Pulmonary artery endothelial cell (primary cell): Measurements from ENCODE around the gene OR10H5. TPM values are rescaled to one million over a fixed set of nuclear protein-coding genes. Genes with fewer than 3 reads are reported as not detected.
"Not testable (repeated sequence)": the region's sequence is repeated elsewhere in the genome, so short reads cannot be mapped to it uniquely, and the experiment has no call there.

Experiments
- DNase-seq: peaks from one replicate; pipeline ENCODE4 v3.0.0-alpha.2; 2011; ENCODE audit warnings: low read depth, low spot score
- total RNA-seq: library from RNA; depleted of rRNA; stranded (reverse); fragments of >200 nt; gene quantifications from 2 replicates; pipeline ENCODE4 v1.2.3, GENCODE V29; 2014

OR10H5 gene, protein sequence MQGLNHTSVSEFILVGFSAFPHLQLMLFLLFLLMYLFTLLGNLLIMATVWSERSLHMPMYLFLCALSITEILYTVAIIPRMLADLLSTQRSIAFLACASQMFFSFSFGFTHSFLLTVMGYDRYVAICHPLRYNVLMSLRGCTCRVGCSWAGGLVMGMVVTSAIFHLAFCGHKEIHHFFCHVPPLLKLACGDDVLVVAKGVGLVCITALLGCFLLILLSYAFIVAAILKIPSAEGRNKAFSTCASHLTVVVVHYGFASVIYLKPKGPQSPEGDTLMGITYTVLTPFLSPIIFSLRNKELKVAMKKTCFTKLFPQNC
- not detected in 2 replicates for total RNA-seq

DNA sequence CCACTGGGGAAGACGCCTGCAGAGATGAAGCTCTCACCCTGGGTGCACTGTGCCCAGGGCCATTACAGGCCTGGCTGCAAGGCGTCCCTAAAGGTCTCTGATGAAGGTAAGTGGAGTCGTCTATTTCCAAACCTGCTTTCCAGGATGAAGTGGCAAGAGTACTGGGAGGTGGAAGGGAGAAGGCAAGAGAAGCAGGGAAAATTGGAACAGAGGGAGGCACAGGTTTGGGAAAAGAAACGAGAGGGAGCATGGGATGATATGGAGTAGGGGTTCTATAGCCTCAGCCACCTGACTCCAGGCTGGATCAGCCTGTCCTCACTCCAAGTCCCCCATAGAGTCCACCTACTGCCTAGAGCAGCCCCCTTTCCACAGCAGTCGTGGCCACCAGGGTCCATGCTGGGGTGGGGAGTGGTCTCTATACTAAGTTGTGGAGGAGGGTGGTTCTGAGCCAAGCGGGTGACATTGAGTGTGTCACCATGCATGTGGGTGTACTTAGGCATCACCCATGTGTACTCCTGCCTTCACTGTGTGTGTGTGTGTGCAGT is at the start of gene OR10H5:
OR10H5 (plus strand) TSS at position 51 of the 545 bp plus-strand sequence. CDS start 6,388 bp downstream, outside the sequence.
- DNase-seq, result no peak

DNA sequence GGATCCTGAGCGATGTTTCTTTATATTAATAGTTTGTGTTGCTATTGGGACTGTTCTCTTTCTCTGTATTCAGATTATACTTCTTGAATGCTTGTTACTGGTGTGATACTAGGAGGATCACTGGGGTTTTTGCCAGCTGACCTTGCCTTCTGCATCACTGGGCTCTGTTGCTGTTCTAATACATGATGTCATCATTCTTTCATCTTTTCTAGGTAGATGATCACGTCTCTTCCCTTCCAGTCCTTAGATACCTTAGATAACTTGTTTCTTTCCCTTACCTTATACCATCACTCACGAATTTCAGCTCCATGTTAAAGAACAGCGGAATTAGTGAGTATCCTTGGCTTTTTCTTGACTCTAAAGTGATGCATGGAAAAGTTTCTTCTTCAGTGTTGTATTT is 49.7 kb upstream of the OR10H5 start, which contains the start of gene OR10H3:
OR10H3 (plus strand) TSS at position 264 of the 400 bp plus-strand sequence. CDS start 3,408 bp downstream, outside the sequence.
- no peak for DNase-seq

DNA sequence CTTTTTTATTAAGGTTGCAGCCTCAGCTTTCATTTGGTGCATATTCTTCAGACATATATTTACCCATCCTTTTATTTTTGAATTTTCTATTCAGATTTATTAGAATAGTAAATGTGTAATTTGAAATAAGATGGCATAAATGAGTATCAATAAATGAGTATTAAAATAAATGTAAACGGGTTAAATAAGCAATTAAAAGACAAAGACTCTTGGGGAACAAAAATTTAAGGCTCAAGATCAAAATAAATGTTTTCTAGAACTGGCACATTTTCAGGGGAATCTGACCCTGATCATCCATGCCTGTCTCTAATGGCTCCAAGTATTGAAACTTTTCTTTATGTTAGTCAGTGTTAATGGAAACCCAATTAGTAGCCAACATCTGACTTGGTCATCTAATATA is 46.7 kb upstream of the OR10H5 start:
- DNase-seq, result no peak

DNA sequence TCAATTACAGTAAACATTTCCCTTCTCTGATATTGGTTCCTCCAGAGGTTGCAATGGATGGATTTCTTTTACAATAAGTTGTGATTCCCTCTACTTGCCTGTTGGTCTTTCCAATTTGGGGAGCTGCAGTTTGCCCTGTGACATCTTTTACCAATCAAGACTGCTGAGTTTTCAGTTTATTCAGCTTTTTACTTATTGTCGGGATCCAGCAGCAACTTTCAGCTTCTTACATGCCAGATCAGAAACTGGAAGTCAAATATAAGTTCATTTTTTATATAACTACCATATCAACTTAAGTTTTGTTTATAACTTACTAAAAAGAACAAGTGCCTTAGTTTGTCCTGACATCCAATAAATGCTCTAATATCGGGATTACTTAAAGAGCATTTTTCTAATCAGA is 39.2 kb upstream of the OR10H5 start:
- DNase-seq, result no peak

- no peak for DNase-seq
Observed at GRCh38 chr19:15758379-15758778, 29.1 kb upstream of the OR10H5 start.

DNA sequence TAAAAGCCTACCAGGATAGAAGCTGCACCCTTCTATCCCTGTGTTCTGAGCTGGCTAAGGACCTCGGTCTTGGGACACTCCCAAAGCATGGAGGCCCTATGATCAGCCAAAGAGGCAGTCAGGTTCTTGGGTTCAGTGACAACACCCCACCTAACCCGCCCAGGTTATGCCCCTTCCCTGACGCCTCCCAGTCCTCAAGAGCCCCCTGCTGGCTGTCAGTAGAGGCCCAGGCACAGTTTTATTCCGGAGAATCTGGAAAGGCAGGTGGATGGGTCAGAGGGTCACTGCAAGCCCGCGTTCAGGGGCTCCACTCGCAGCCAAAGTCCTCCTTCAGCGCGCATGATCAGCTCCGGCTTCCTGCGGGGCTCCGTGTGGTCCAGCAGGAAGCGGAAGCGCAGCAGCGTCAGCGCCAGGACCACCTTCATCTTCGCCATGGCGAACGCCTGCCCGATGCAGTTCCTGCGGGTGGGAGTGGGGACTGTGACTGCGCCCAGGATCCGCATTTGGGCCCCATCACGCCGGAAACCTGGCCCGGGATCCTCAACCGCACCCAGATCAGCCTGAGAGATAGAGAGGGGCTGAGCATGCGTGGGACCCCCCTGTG is 27.4 kb upstream of the OR10H5 start:
- DNase-seq, result no peak

DNA sequence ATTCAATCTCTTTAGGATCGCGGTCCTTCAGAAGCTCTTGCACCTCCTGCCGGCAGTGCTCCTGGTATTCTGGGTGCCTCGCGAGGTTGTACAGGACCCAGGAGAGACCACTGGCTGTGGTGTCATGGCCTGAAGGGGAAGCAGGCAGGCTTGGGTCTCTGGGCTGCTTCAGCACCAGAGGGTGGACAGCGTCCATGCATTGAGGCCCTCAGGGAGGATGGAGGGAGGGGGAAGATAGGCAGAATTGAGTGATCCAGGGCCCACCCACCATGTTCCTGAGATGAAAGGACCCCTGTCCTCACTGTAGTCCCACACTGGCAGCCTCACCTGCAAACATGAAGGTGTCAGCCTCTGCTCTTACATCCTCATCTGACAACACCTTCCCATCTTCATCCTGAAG is 17.9 kb upstream of the OR10H5 start:
- DNase-seq, result no peak

GRCh38 chr19:15774159-15774558 is 13.3 kb upstream of the OR10H5 start:
- DNase-seq, result not testable (repeated sequence)

DNA sequence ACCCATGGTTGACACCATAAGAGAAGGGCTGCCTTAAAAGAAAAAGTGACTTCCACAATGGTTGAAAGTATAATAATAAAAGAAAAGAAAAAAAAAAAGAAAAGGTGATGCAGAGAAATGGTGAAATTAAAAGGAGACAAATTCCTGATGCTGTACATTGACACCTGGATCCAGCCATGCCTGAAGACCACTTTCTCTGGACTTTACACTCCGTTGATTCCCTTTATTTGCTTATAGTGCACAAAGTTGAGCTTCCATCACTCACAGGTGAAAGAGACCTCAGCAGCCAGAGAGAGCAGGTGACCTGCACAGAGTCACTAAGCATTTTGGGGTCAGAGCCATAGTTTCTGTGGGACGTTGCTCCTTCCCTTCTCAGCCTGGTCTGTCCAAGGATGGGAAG is 12.2 kb upstream of the OR10H5 start:
- no peak for DNase-seq

DNA sequence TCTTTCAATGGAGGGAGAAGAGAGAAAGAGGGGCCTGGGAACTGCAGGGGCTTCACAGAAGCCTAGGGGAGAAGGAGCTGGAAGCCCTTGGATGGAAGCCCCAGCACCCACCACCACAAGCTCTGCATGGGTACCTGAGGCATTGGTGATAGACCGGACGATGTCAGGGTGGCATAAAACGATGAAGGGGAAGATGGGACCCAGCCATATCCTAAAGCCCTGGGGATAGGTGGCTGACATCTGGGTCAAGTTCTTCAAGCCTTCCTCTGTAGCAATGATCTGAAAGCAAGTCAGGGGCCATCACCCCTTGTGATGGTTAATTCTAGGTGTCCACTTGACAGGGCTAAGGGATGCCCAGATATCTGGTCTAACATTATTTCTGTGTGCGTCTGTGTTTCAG is 11.2 kb upstream of the OR10H5 start:
- DNase-seq, result no peak

DNA sequence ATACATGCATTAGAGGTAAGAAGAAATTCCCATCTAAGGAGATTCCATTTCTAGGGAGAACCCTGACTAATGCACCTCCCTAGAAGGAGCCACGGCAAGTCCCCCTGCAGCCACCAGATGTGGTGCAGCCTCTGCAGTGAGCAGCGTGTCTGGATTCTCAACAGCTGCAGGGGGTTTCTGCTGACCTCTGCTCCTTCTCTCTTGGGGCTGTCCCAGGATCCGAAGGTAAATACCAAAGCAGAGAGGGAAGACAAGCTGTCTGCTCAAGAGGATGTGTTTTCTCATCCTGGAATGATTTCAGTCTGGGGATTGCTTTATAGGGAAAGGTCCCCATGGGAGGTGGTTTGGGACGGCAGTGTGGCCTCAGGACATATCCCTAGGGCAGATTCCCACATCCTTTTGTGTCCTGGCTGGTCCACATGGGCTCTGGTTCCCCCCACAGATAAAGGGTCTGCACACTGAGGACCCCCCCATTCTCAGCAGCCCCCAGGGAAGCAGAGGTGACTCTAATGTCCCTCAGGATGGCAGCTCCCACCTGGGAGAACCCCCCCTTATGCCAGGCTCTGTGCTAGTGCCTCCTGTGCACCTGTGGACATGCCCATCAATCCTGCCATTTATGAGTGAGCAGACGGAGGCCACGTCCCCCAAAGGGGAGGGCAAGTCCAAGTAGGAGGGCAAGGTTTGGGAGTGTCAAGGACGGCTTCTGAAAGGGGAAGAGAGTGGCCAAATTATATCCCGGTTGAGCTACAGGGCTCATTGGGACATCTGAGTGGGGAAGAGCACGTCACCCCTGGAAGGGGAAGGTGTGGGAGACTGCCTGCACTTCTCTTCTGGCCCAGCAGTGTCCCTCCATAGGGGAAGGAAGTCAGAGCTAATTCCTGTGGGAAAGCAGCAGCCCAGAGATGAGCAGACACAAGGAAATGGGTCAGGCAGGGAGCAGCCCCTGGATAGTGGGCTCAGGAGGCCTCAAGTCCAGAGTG is 10.2 kb upstream of the OR10H5 start:
- DNase-seq, result no peak

GRCh38 chr19:15779756-15780476 is 7.5 kb upstream of the OR10H5 start:
- no peak for DNase-seq

DNA sequence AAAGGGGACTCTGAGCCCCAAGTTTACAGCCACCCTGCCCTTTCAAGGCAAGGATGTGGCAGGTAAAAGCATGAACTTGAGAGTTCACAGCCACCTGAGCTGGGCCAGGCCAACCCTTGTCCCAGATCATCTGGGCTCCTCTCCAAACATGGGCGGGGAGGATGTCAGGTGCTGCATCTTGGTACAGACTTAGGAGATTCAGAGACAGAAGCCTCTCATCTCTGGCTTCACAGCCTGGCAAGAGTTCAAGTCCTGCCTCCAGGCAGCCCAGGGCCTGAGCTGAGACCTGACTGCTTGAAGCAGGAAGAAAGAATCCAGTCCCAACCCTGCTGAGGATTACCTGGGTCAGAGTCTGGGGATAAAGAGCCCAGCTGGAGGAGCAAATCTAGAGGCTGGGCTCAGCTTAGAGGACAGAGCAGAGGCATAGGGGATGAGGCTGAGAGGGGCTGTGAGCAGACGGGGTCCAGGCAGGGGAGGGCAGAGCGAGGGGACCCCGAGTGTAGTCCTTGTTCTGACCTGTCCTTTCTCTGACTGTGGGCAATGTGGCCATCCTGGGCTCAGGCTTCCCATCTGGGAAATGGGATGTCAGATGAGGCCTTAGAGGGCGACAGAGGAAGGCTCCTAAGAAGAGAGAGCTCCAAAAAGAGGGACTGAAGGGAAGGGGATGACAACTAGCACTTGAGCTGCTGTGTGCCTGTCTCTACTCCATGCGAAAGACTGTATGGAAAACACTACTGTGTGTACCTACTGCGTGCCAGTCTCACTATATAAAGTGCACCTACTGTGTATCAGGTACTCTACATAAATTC is 6.6 kb upstream of the OR10H5 start:
- DNase-seq, result no peak

DNA sequence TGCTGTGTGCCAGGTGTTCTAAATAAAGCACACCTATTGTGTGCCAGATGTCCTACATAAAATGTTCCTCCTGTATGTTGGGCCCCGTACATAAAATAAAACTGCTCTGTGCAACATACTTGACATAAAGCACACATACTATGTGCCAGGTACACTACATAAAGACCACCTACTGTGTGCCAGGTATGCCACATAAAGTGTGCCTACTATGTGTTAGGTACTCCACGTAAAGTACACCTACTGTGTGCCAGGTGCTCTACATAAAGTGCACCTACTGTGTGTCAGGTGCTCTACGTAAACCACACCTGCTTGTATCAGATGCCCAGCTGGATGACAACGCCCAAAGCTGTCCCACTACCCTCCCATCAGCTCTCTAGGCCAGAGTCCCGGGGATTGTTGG is 5.8 kb upstream of the OR10H5 start:
- no peak for DNase-seq

DNA sequence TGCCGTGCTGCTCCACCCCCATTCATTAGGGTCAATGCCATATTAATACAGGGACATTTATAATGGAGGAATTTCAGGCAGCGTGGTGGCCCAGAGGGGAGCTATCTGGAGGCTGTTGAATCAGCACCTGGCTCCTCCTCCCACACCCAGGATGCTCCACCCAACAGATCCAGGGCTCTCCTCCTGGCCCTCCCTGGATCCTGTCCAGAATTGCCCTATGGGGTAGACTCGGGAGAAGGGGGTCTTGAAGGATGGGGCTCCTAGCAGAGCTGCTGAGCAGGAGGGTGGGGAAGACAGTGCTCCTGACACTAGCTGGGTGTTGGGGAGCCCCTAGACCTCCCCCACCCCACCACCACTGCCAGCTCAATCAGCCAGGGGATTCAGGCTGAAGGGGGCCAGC is 5.2 kb upstream of the OR10H5 start:
- no peak for DNase-seq

DNA sequence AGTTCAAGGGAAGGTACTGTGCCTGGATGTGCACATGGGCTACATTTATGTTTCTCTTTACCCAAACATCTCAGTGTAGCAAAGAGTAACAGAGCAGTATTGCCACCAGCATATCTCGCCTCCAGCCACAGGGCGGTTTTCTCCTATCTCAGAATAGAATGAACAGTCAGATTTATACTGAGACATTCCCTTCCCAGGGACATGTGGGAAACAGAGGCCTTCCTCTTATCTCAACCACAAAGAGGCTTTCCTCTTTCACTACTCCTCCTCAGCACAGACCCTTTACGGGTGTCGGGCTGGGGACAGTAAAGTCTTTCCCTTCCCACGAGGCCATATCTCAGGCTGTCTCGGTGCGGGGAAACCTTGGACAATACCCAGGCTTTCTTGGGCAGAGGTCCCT is 4.6 kb upstream of the OR10H5 start:
- not testable (repeated sequence) for DNase-seq

GRCh38 chr19:15788594-15789270 is 1.3 kb downstream of the OR10H5 start:
- no peak for DNase-seq

- DNase-seq, result no peak
Observed at GRCh38 chr19:15790096-15790495, 2.6 kb downstream of the OR10H5 start.

GRCh38 chr19:15794279-15794678 is 6.8 kb downstream of the OR10H5 start:
- DNase-seq, result not testable (repeated sequence)
